ENCODE results near the gene LMF2.

DNA sequence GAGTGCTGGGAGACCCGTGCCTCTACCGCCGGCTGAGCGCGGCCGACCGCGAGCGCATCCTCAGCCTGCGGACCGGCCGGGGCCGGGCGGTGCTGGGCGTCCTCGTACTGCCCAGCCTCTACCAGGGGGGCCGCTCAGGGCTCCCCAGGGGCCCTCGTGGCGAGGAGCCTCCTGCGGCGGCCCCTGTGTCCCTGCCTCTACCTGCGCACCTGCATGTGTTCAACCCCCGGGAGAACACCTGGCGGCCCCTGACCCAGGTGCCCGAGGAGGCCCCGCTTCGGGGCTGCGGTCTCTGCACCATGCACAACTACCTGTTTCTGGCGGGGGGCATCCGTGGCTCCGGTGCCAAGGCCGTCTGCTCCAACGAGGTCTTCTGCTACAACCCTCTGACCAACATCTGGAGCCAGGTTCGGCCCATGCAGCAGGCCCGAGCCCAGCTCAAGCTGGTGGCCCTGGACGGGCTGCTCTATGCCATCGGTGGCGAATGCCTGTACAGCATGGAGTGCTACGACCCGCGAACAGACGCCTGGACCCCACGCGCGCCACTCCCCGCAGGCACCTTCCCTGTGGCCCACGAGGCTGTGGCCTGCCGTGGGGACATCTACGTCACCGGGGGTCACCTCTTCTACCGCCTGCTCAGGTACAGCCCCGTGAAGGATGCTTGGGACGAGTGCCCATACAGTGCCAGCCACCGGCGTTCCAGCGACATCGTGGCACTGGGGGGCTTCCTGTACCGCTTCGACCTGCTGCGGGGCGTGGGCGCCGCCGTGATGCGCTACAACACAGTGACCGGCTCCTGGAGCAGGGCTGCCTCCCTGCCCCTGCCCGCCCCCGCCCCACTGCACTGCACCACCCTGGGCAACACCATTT is 41.7 kb upstream of the LMF2 start:
- TF ChIP-seq, protein P1, sequence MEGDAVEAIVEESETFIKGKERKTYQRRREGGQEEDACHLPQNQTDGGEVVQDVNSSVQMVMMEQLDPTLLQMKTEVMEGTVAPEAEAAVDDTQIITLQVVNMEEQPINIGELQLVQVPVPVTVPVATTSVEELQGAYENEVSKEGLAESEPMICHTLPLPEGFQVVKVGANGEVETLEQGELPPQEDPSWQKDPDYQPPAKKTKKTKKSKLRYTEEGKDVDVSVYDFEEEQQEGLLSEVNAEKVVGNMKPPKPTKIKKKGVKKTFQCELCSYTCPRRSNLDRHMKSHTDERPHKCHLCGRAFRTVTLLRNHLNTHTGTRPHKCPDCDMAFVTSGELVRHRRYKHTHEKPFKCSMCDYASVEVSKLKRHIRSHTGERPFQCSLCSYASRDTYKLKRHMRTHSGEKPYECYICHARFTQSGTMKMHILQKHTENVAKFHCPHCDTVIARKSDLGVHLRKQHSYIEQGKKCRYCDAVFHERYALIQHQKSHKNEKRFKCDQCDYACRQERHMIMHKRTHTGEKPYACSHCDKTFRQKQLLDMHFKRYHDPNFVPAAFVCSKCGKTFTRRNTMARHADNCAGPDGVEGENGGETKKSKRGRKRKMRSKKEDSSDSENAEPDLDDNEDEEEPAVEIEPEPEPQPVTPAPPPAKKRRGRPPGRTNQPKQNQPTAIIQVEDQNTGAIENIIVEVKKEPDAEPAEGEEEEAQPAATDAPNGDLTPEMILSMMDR (conservative IDR thresholded peaks at IDR 0.05; ENCODE audit: low read depth, low read length): no peak
- TF ChIP-seq EZH2 (IDR thresholded peaks at IDR 0.05; ENCODE audit: low read length, unreplicated experiment) (no peak), EZH2phosphoT487 (IDR thresholded peaks at IDR 0.05; ENCODE audit: borderline replicate concordance, low read length) (no peak)
